ENCODE measurements around the gene MYO1D. TPM values are rescaled to one million over a fixed set of nuclear protein-coding genes. Genes with fewer than 3 reads are reported as not detected.

MYO1D gene
- total and polyA plus RNA-seq, 2 of the 13 experiments (the other 11 are each of a cell fraction or from before 2014, with no cell fraction given) = 13.2 to 17.3 TPM

- TF ChIP-seq TIGD3 (CRISPR knock-in tag; IDR thresholded peaks at IDR 0.05; ENCODE audit: borderline replicate concordance) (no peak), ZNF513 (CRISPR knock-in tag; conservative IDR thresholded peaks at IDR 0.05) (no peak), FOXP1 (IDR thresholded peaks at IDR 0.05) (no peak), FOXP1 (CRISPR knock-in tag; IDR thresholded peaks at IDR 0.05) (no peak), GLMP (CRISPR knock-in tag; IDR thresholded peaks at IDR 0.05; ENCODE audit: borderline replicate concordance) (no peak), MEF2D (CRISPR knock-in tag; IDR thresholded peaks at IDR 0.05) (no peak), CHD2 (IDR thresholded peaks at IDR 0.05; ENCODE audit: low read depth, low read length) (peak; percentile 57; the same call in 1 of the 2 replicates), ZNF256 (CRISPR knock-in tag; conservative IDR thresholded peaks at IDR 0.05) (no peak), SALL1 (CRISPR knock-in tag; IDR thresholded peaks at IDR 0.05) (peak; percentile 60; the same call in 1 of the 2 replicates), RFXAP (CRISPR knock-in tag; IDR thresholded peaks at IDR 0.05; ENCODE audit: borderline replicate concordance) (no peak), AFF4 (CRISPR knock-in tag; IDR thresholded peaks at IDR 0.05) (no peak), KLF12 (CRISPR knock-in tag; IDR thresholded peaks at IDR 0.05; ENCODE audit: borderline replicate concordance) (peak; percentile 87; the same call in 1 of the 2 replicates), SKIL (CRISPR knock-in tag; IDR thresholded peaks at IDR 0.05; ENCODE audit: borderline replicate concordance) (no peak), HDAC1 (CRISPR knock-in tag; IDR thresholded peaks at IDR 0.05) (peak; percentile 81), ZNF839 (CRISPR knock-in tag; IDR thresholded peaks at IDR 0.05; ENCODE audit: borderline replicate concordance) (no peak)
Observed at GRCh38 chr17:32444301-32445073, 432.4 kb downstream of the MYO1D start, which contains the start of gene PSMD11 (continued).

All from HepG2 (cell line).